SU-DHL-6 (cell line): ENCODE data around the gene FOXS1.

Source experiments
- H2AFZ ChIP-seq: fragments of 200-600 bp; sonication (generic); 2 replicates; pipeline ENCODE4 v1.6.1; 2014; ENCODE audit warnings: low read depth, mild to moderate bottlenecking, moderate library complexity, mixed read lengths, antibody characterized with exemption, low read length; ENCODE audit not compliant: severe bottlenecking
- H3F3A ChIP-seq: fragments of 200-600 bp; shearing (Covaris generic); 2 replicates; pipeline ENCODE4 v1.6.0; 2016; ENCODE audit warnings: antibody characterized with exemption, mild to moderate bottlenecking; ENCODE audit not compliant: insufficient read depth
- H3K27ac ChIP-seq: fragments of 200-600 bp; sonication (generic); 2 replicates; pipeline ENCODE4 v1.5.1; 2016; ENCODE audit warnings: low read depth, mild to moderate bottlenecking, low read length, moderate library complexity, mixed read lengths
- H3K27me3 ChIP-seq: fragments of 200-600 bp; sonication (generic), shearing (Covaris generic); 2 replicates; pipeline ENCODE4 v1.6.0; 2014; ENCODE audit warnings: mild to moderate bottlenecking, low read length
- H3K36me3 ChIP-seq: fragments of 200-600 bp; sonication (generic); 2 replicates; pipeline ENCODE4 v1.6.1; 2014; ENCODE audit warnings: mild to moderate bottlenecking, low read length, mixed read lengths
- H3K4me2 ChIP-seq: fragments of 300-600, 200-600 bp; shearing (Covaris generic), sonication (generic); 2 replicates; pipeline ENCODE4 v1.6.0; 2014; ENCODE audit warnings: low read length, low read depth, mild to moderate bottlenecking; ENCODE audit not compliant: poor library complexity, severe bottlenecking
- H3K4me3 ChIP-seq: fragments of 200-600 bp; sonication (generic); 2 replicates; pipeline ENCODE4 v1.5.1; 2014; ENCODE audit warnings: antibody characterized with exemption, low read length, mild to moderate bottlenecking, mixed read lengths; ENCODE audit not compliant: insufficient read depth, poor library complexity, severe bottlenecking
- H3K79me2 ChIP-seq: fragments of 200-600 bp; sonication (generic); 2 replicates; pipeline ENCODE4 v1.6.1; 2014; ENCODE audit warnings: mild to moderate bottlenecking, low read length, moderate library complexity; ENCODE audit not compliant: insufficient read depth
- H3K9ac ChIP-seq: fragments of 200-600 bp; sonication (generic); 2 replicates; pipeline ENCODE4 v1.7.0; 2014; ENCODE audit warnings: mild to moderate bottlenecking, low read length
- H3K9me2 ChIP-seq: fragments of 200-600 bp; sonication (generic); replicated peaks from 2 replicates; pipeline ENCODE4 v1.6.1; 2014; ENCODE audit warnings: low read length; ENCODE audit not compliant: insufficient read depth
- H3K9me3 ChIP-seq: fragments of 200-600 bp; sonication (generic); 2 replicates; pipeline ENCODE4 v1.6.1; 2014; ENCODE audit warnings: low read length, mixed read lengths; ENCODE audit not compliant: insufficient read depth
- H4K20me1 ChIP-seq: fragments of 200-600 bp; sonication (generic); 2 replicates; pipeline ENCODE4 v1.6.1; 2014; ENCODE audit warnings: low read depth, mild to moderate bottlenecking, antibody characterized with exemption, low read length, moderate library complexity, mixed read lengths
- CTCF ChIP-seq: fragments of 200-600 bp; sonication (generic); IDR thresholded peaks from one replicate; pipeline ENCODE4 v1.5.1; 2017; ENCODE audit warnings: antibody characterized with exemption, mild to moderate bottlenecking, low read length, moderate library complexity; ENCODE audit not compliant: insufficient read depth, poor library complexity, severe bottlenecking
- EZH2phosphoT487 ChIP-seq: fragments of 200-600 bp; sonication (generic), shearing (Covaris generic); conservative IDR thresholded peaks from 2 replicates; pipeline ENCODE4 v1.6.1; 2018; ENCODE audit warnings: mild to moderate bottlenecking, antibody characterized with exemption, low read length, moderate library complexity, mixed read lengths

FOXS1 gene

GRCh38 chr20:31836853-31837608, 8.4 kb downstream of the FOXS1 start:
- H3K4me2 ChIP-seq = no peak overlapping the region
- no peak overlapping the region for H3K4me3 ChIP-seq
- no peak overlapping the region for H3K9ac ChIP-seq

GRCh38 chr20:31835977-31836852, 9.2 kb downstream of the FOXS1 start:
- Histone ChIP-seq H3K36me3 (no peaks in the 10 kb centered on the region), H3K27ac (no peak overlapping the region), H3F3A (no peaks in the 10 kb centered on the region), H3K79me2 (no peaks in the 10 kb centered on the region), H4K20me1 (no peaks in the 10 kb centered on the region), H3K4me2 (no peak overlapping the region), H3K9ac (no peak overlapping the region), H3K4me3 (no peak overlapping the region), H3K9me2 (no peaks in the 10 kb centered on the region), H3K27me3 (no peaks in the 10 kb centered on the region), H2AFZ (no peak overlapping the region), H3K9me3 (no peaks in the 10 kb centered on the region)
- TF ChIP-seq CTCF (no peak), EZH2phosphoT487 (no peak)

More at GRCh38 chr20:31836853-31837608, 8.4 kb downstream of the FOXS1 start:
- Histone ChIP-seq H3K9me2 (no peaks in the 10 kb centered on the region), H4K20me1 (no peaks in the 10 kb centered on the region), H3K36me3 (no peaks in the 10 kb centered on the region), H3F3A (no peaks in the 10 kb centered on the region), H3K9me3 (no peaks in the 10 kb centered on the region), H3K27me3 (no peaks in the 10 kb centered on the region), H3K27ac (no peak overlapping the region), H2AFZ (no peak overlapping the region), H3K79me2 (no peaks in the 10 kb centered on the region)
- TF ChIP-seq EZH2phosphoT487 = no peak
- TF ChIP-seq CTCF = no peak

GRCh38 chr20:31835554-31835953, 9.8 kb downstream of the FOXS1 start:
- H3K9me2 ChIP-seq = no peaks in the 10 kb centered on the region
- H2AFZ ChIP-seq = no peak overlapping the region

More at GRCh38 chr20:31835554-31835953, 9.8 kb downstream of the FOXS1 start:
- no peak for TF ChIP-seq CTCF
- TF ChIP-seq EZH2phosphoT487 = no peak
- H3F3A ChIP-seq = no peaks in the 10 kb centered on the region
- no peaks in the 10 kb centered on the region for H3K9me3 ChIP-seq
- no peaks in the 10 kb centered on the region for H3K27me3 ChIP-seq
- no peaks in the 10 kb centered on the region for H3K79me2 ChIP-seq
- no peaks in the 10 kb centered on the region for H4K20me1 ChIP-seq
- H3K36me3 ChIP-seq = no peaks in the 10 kb centered on the region
- H3K4me3 ChIP-seq = no peak overlapping the region
- H3K9ac ChIP-seq = no peak overlapping the region
- H3K27ac ChIP-seq = no peak overlapping the region
- no peak overlapping the region for H3K4me2 ChIP-seq
